BJ (cell line): Measurements from ENCODE around the gene OPTN. TPM values are rescaled to one million over a fixed set of nuclear protein-coding genes. Genes with fewer than 3 reads are reported as not detected.

Experiments
- CTCF ChIA-PET: fragments of 350-600 bp; formaldehyde crosslinking; extraction: SDS; loops from one replicate; lab custom pipeline; 2021; ENCODE audit warnings: antibody characterized with exemption, inconsistent platforms; lab: Yijun Ruan, JAX
- POLR2A ChIA-PET: fragments of 300-600 bp; sonication (Branson Sonifier 250); formaldehyde crosslinking; extraction: SDS; loops from one replicate; lab custom pipeline; 2021; ENCODE audit warnings: antibody characterized with exemption; lab: Charles Lee
- DNase-seq: peaks from one replicate; pipeline ENCODE4 v3.0.0-alpha.2; 2011; ENCODE audit warnings: low read depth
- H3K27me3 ChIP-seq: 2 replicates; pipeline ENCODE4 v1.6.0; 2011; ENCODE audit warnings: low read length; ENCODE audit not compliant: control insufficient read depth, insufficient read depth
- H3K36me3 ChIP-seq: 2 replicates; pipeline ENCODE4 v1.5.1; 2011; ENCODE audit warnings: low read length; ENCODE audit not compliant: control insufficient read depth, insufficient read depth
- H3K4me3 ChIP-seq: 2 replicates; pipeline ENCODE4 v1.5.1; 2011; ENCODE audit warnings: low read depth, mild to moderate bottlenecking, control low read depth, low read length
- polyA plus RNA-seq: library from polyadenylated mRNA; depleted of rRNA; stranded (reverse); fragments of >200 nt; gene quantifications from 2 replicates; pipeline ENCODE4 v1.2.3, GENCODE V29; 2011
- TF ChIP-seq, protein P1 (sequence below): IDR thresholded peaks from 2 replicates; pipeline ENCODE4 v1.5.1; 2011; ENCODE audit warnings: low read depth, mild to moderate bottlenecking, control low read depth, inconsistent platforms, low read length, moderate library complexity; ENCODE audit not compliant: insufficient read depth

OPTN gene
- polyA plus RNA-seq, 1 experiment = 58.0 TPM

DNA sequence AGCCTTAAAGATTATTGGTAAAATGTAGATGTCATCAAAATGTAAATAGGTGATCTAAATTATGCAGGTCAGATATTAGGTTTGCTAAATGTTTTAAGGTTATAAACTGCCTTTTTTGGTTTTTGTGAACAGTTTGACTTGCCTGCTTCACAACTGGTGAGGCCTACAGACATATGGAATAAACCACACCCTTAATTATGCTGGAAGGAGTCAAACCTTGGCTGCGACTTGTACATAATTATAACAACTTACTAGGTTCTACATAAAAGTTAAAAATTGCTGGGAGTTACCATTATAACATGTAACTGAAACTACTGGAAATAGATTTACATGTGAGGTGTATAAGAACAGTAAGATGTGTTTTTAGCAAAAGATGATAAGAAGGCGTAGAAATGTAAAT, 31.5 kb upstream of the OPTN start:
- ChIA-PET POLR2A (no interaction called here), CTCF (interaction anchor here (0.7 kb wide), 1 partner anchor 14 kb away, joined by 3 read pairs; no protein-coding TSS in a partner anchor)
- TF ChIP-seq, protein P1, sequence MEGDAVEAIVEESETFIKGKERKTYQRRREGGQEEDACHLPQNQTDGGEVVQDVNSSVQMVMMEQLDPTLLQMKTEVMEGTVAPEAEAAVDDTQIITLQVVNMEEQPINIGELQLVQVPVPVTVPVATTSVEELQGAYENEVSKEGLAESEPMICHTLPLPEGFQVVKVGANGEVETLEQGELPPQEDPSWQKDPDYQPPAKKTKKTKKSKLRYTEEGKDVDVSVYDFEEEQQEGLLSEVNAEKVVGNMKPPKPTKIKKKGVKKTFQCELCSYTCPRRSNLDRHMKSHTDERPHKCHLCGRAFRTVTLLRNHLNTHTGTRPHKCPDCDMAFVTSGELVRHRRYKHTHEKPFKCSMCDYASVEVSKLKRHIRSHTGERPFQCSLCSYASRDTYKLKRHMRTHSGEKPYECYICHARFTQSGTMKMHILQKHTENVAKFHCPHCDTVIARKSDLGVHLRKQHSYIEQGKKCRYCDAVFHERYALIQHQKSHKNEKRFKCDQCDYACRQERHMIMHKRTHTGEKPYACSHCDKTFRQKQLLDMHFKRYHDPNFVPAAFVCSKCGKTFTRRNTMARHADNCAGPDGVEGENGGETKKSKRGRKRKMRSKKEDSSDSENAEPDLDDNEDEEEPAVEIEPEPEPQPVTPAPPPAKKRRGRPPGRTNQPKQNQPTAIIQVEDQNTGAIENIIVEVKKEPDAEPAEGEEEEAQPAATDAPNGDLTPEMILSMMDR = no peak

DNA sequence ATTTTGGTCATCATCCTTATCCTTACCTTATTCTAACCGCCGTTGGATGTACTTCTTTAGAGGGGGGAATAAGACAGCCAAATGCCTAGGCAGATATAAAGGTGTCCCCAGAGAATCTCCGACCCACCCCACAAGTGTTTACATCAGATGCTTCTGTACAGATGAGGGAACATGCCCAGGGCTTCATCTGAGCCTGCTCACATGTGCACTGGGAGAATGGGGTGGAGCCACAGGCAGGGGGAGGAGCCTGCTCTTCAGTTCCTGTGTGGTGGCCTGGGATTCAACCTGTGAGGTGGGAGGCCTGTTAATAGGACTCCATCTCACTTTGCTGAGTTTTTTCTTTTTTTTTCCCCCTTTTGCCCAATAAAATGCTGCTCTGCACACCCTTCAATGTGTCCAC, 27.6 kb upstream of the OPTN start:
- no peaks in the 10 kb centered on the region for H3K27me3 ChIP-seq

More for the DNA sequence above, 31.5 kb upstream of the OPTN start:
- Histone ChIP-seq H3K4me3 (no peak overlapping the region), H3K27me3 (no peaks in the 10 kb centered on the region), H3K36me3 (no peaks in the 10 kb centered on the region)
- no peak for DNase-seq

DNA sequence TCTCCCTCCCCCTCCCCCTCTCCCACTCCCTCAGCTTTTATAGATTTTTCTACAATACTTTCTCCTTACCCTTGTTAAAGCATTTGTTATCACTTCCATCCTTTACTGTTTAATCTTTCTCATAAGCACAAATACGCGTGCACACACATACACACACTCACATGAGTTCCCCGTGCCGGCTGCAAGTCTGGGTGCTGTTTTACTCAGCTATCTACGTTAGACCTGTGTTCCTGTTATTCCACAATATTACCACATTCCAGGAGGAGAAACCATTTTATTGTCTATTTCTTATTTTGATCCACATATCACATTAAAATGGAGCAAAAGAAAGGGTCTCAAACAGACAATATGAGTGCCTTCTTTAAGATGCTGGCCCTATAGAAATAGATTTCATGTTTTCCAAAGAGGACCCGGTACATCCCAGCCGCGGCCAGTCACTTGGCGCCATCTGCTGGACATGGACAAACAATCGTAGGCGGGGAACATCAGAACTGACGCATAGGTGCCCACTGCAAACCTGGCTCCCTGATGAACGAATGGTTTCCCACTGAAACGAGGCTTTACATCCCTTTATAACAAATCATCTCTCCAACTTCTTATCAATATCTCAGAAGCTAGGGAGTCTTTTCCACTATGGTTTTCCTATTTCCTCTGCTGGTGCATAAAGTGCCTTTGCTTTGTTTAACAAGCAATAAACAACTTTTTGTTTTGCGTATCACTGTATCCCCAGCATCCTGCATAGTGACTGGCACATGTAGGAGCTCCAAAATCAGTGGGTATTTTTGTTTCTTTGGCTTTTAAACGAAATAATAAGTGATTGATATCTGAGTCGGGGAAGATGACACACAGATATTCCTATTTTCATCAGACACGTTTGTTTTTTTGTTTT, 25.2 kb upstream of the OPTN start:
- ChIA-PET CTCF (interaction anchor here (0.7 to 3.2 kb wide), 18 partner anchors 10 to 862 kb away, joined by 3 to 27 read pairs (median 4); partner anchors contain the start of gene OPTN), POLR2A (no interaction called here)
- Histone ChIP-seq H3K36me3 (no peaks in the 10 kb centered on the region), H3K27me3 (no peaks in the 10 kb centered on the region), H3K4me3 (no peak overlapping the region)
- DNase-seq = no peak
- TF ChIP-seq, protein P1 = peak; percentile 93

More for the DNA sequence above, 27.6 kb upstream of the OPTN start:
- CTCF ChIA-PET = interaction anchor here (1.3 to 3.2 kb wide), 2 partner anchors 7 to 363 kb away, joined by 3 to 27 read pairs; no protein-coding TSS in a partner anchor
- POLR2A ChIA-PET = no interaction called here
- H3K36me3 ChIP-seq = no peaks in the 10 kb centered on the region
- no peak overlapping the region for H3K4me3 ChIP-seq
- no peak for DNase-seq
- TF ChIP-seq, protein P1 = no peak

DNA sequence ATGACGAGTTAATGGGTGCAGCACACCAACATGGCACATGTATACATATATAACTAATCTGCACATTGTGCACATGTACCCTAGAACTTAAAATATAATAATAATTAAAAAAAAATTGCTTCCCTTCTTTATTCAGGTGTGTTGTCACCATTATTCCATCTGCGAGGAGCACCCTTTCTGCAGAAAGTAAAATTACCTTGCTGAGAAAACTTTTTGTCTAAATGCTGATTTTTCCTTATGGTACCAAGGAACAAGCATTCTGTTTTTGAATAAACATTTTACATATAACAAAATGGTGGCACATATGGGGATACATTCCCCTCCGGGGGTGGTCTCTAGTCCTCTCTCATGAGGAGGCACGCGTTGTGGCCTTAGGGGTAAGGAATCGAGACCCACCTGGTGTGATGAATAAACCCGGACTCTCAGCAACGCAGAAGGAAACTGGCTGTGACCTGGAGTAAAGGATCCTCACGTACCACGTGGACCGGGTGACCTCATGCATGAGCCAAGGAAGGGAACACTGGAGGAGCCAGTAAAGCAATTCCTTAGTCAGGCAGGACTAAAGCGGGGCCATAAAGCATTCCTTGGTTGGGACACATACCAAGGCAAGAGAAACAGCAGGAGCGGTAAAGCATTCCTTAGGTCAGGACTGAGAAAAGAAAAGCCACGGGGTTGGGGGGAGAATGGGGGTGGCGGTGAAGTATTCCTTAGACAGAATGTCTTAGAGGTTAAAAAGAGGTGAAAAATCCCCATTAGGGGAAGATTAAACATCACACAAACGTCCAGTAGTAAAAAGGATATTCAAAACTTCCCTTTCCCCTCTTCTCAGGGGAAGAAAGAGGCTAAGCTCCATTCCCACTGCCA, 20.8 kb upstream of the OPTN start:
- ChIA-PET CTCF (no interaction called here), POLR2A (no interaction called here)
- no peak for DNase-seq
- Histone ChIP-seq H3K36me3 (no peaks in the 10 kb centered on the region), H3K4me3 (no peak overlapping the region), H3K27me3 (no peaks in the 10 kb centered on the region)
- TF ChIP-seq, protein P1 = no peak

DNA sequence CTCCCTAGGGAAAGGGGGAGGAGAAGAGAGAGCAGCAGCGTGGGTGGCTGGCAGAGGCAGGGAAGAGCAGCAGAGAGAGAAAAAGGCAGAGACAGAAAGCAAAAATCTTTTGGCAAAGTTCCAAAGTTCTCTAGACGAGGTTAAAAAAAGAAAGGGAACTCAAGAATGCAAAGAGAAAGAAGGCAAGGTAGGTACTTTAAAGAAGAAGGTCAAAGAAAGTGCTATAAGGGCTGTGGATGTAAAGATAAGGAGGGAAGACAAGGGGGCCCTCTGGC, 20.2 kb upstream of the OPTN start:
- H3K4me3 ChIP-seq = no peak overlapping the region
- ChIA-PET CTCF (no interaction called here), POLR2A (no interaction called here)
- no peaks in the 10 kb centered on the region for H3K27me3 ChIP-seq
- TF ChIP-seq, protein P1 = no peak
- no peak for DNase-seq
- H3K36me3 ChIP-seq = no peaks in the 10 kb centered on the region
